Bronchial epithelial cell (primary cell): ENCODE results near the gene TMEM134. TPM values are rescaled to one million over a fixed set of nuclear protein-coding genes. Genes with fewer than 3 reads are reported as not detected.
"Not testable (repeated sequence)": the region's sequence is repeated elsewhere in the genome, so short reads cannot be mapped to it uniquely, and the experiment has no call there.

ENCODE experiments used
- DNase-seq: peaks from one replicate; pipeline ENCODE4 v3.0.0-alpha.2; 2010; ENCODE audit warnings: low read depth
- FAIRE-seq: peaks from 2 replicates; lab custom pipeline; 2011; peaks lifted over from hg19 to GRCh38; lab: Jason Lieb, UNC
- H3K27me3 ChIP-seq: 2 replicates; pipeline ENCODE4 v1.5.1; 2011; ENCODE audit warnings: low read length; ENCODE audit not compliant: control insufficient read depth, insufficient read depth
- H3K36me3 ChIP-seq: 2 replicates; pipeline ENCODE4 v1.5.1; 2011; ENCODE audit warnings: low read length; ENCODE audit not compliant: control insufficient read depth, insufficient read depth
- H3K4me3 ChIP-seq: 2 replicates; pipeline ENCODE4 v1.5.1; 2011; ENCODE audit warnings: mild to moderate bottlenecking, low read depth, low read length, control low read depth
- total RNA-seq: library from RNA; depleted of rRNA; stranded (reverse); fragments of >200 nt; gene quantifications from 2 replicates; pipeline ENCODE4 v1.2.1, GENCODE V29; 2014
- TF ChIP-seq, protein P1 (sequence below): IDR thresholded peaks from 2 replicates; pipeline ENCODE4 v1.5.1; 2011; ENCODE audit warnings: mild to moderate bottlenecking, moderate library complexity, low read length, control low read depth, inconsistent platforms; ENCODE audit not compliant: insufficient read depth, severe bottlenecking

Gene TMEM134
- total RNA-seq, 1 donor from 2014 or later: 38.2 TPM

GRCh38 chr11:67483831-67484665, 15.0 kb upstream of the TMEM134 start:
- Histone ChIP-seq H3K36me3 (no peaks in the 10 kb centered on the region), H3K27me3 (no peaks in the 10 kb centered on the region), H3K4me3 (no peak overlapping the region)
- FAIRE-seq (no peak), DNase-seq (no peak)
- TF ChIP-seq, protein P1, sequence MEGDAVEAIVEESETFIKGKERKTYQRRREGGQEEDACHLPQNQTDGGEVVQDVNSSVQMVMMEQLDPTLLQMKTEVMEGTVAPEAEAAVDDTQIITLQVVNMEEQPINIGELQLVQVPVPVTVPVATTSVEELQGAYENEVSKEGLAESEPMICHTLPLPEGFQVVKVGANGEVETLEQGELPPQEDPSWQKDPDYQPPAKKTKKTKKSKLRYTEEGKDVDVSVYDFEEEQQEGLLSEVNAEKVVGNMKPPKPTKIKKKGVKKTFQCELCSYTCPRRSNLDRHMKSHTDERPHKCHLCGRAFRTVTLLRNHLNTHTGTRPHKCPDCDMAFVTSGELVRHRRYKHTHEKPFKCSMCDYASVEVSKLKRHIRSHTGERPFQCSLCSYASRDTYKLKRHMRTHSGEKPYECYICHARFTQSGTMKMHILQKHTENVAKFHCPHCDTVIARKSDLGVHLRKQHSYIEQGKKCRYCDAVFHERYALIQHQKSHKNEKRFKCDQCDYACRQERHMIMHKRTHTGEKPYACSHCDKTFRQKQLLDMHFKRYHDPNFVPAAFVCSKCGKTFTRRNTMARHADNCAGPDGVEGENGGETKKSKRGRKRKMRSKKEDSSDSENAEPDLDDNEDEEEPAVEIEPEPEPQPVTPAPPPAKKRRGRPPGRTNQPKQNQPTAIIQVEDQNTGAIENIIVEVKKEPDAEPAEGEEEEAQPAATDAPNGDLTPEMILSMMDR: no peak

GRCh38 chr11:67482827-67483798, 14.1 kb upstream of the TMEM134 start, which contains the start of gene AIP:
Gene AIP, plus strand, starts transcription at chr11:67483026. Its CDS starts 133 bp downstream, at chr11:67483159.
- Histone ChIP-seq H3K36me3 (no peaks in the 10 kb centered on the region), H3K27me3 (no peaks in the 10 kb centered on the region), H3K4me3 (peak within 1 kb of the TSS; percentile 69)
- TF ChIP-seq, protein P1: peak; percentile 3
- FAIRE-seq (no peak), DNase-seq (peak; percentile 95)

- Histone ChIP-seq H3K36me3 (no peaks in the 10 kb centered on the region), H3K4me3 (peak overlapping the region; percentile 69), H3K27me3 (no peaks in the 10 kb centered on the region)
- FAIRE-seq (no peak), DNase-seq (no peak)
- TF ChIP-seq, protein P1: no peak
Observed at GRCh38 chr11:67482275-67482826, 13.3 kb upstream of the TMEM134 start.

DNA sequence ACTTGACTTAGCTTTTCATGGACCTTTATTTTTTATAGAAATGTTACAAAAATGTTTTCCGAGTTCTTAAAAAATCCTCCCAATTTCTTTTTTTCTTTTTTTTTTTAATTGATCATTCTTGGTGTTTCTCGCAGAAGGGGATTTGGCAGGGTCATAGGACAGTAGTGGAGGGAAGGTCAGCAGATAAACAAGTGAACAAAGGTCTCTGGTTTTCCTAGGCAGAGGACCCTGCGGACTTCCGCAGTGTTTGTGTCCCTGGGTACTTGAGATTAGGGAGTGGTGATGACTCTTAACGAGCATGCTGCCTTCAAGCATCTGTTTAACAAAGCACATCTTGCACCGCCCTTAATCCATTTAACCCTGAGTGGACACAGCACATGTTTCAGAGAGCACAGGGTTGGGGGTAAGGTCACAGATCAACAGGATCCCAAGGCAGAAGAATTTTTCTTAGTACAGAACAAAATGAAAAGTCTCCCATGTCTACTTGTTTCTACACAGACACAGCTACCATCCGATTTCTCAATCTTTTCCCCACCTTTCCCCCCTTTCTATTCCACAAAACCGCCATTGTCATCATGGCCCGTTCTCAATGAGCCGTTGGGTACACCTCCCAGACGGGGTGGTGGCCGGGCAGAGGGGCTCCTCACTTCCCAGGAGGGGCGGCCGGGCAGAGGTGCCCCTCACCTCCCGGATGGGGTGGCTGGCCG, 8.4 kb upstream of the TMEM134 start:
- DNase-seq, FAIRE-seq, H3K27me3 ChIP-seq, H3K36me3 ChIP-seq, H3K4me3 ChIP-seq: not testable (repeated sequence)

DNA sequence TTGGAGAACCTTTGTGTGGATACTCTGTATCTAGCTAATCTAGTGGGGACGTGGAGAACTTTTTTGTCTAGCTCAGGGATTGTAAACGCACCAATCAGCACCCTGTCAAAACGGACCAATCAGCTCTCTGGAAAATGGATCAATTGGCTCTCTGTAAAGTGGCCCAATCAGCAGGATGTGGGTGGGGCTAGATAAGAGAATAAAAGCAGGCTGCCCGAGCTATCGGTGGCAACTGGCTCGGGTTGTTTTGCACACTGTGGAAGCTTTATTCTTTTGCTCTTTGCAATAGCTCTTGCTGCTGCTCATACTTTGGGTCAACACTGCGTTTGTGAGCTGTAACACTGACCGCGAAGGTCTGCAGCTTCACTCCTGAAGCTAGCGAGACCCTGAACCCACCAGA, 7.6 kb upstream of the TMEM134 start:
- DNase-seq, H3K36me3 ChIP-seq, H3K4me3 ChIP-seq, H3K27me3 ChIP-seq, FAIRE-seq: not testable (repeated sequence)

DNA sequence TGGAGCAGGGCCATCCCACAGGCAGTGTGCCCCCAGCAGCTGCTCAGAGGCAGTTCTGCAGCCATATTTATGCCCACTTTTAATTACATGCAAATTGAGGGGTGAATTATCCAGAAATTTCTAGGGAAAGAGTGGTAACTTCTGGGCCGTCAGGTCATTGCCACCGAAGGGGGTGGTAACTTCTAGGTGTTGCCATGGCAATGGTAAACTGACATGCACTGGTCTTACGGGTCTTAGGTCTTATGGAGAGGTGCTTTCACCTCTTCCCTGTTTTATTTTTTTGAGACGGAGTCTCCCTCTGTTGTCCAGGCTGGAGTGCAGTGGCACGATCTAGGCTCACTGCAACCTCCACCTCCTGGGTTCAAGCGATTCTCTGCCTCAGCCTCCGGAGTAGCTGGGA, 3.8 kb upstream of the TMEM134 start:
- FAIRE-seq (no peak), DNase-seq (no peak)
- TF ChIP-seq, protein P1: no peak
- H3K4me3 ChIP-seq: no peak overlapping the region
- H3K36me3 ChIP-seq: no peaks in the 10 kb centered on the region
- H3K27me3 ChIP-seq: no peaks in the 10 kb centered on the region
